DMS153 (cell line): Measurements from ENCODE around the gene SLIT3.

Source experiments
- DNase-seq: peaks from one replicate; lab custom pipeline; 2025; lab: John Stamatoyannopoulos, UW

The SLIT3 gene

DNA sequence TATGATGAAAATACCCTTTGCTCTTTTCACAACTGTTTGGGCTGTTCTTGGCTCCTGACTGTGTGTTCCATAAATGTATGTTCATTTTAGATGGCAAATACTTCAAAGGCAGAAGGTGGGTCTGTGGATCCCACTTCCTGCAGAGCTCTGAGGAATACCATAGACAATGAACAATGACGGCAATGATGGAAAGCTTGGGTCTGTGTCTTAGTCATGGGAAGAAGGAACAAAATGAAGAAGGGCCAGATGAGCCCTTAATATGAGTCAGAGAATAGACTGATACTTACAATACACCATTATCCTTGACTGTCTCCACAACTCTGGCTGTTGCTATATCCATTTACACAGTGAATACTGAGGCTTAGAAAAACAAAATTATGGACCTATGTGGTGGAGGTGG, 126.0 kb downstream of the SLIT3 start:
- no peak for DNase-seq

DNA sequence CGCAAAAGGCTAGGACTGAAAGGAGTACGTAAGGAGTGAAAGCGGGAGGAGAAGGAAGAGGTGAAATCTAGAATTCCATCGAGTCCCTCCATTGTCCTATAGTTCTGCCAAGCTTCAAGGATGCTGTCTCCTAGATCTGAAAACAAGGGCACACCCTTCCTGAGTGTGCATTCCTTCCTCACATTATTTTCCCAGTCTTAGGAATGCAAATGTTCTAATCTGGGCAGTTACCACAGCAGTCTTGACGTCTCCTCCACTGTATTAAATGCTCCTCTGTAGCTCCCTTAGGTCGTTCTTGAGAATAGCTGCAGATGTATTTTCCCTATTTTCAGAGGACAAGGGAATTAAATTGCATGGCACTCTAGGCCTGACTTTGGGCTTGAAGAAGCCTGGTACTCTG, 127.6 kb downstream of the SLIT3 start:
- DNase-seq: no peak

GRCh38 chr5:169171515-169171914, 129.4 kb downstream of the SLIT3 start:
- no peak for DNase-seq

DNA sequence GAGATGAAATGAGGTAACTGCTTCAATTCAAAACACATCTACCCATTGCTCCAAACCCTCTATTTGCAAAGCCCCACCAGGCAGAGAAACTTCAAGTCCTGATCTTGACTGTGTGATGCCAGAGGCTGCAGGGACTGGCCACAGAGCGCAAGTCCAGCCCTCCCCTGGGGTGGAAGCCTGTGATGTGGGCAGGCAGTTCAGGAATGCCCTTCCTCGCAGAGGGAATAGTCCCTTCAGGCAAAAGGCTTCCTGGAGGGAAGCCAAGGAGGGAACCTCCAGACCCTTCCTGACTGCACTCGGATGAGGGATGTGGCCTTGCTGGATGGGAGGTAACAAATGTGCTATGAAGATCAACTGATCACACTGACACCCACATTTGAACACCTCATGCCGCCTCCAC, 131.2 kb downstream of the SLIT3 start:
- no peak for DNase-seq

GRCh38 chr5:169168280-169168679, 132.7 kb downstream of the SLIT3 start:
- no peak for DNase-seq

DNA sequence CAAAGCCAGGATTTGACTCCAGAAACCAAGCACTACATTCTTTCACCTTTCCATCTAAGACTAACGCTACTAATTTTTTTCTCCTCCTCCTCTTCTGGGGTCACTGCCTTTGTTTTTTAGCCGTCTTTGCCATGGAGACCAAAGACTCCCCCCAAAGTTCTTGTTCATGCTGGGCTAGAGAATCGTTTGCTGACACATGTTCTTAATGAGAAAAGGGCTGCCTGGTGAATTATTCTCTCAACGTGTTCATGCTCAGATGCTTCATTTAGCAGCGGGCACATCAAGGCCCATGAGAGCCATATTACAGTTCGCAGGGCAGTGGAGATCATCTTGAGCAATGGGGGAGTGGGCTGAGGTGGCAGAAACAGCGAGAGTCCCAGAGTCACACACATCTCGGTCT, 134.9 kb downstream of the SLIT3 start:
- no peak for DNase-seq

DNA sequence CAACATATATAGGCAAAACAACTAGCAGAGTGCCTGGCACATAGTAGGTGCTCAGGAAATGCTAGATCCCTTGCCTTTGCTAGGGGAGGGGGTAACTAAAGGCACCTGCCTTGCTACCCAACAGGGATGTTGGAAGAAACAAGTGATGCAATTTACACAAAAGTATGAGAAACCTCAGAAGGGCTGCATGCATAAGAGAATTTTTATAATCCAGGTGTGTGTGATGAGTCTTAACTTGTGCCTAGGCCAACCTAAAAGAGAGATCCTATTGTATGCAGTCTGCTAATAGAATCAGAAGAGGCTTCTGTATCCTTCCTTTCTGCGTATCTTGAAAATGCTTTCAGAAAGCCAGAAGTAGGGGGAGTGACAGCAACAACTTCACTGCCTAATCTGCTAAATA, 135.9 kb downstream of the SLIT3 start:
- DNase-seq: no peak

DNA sequence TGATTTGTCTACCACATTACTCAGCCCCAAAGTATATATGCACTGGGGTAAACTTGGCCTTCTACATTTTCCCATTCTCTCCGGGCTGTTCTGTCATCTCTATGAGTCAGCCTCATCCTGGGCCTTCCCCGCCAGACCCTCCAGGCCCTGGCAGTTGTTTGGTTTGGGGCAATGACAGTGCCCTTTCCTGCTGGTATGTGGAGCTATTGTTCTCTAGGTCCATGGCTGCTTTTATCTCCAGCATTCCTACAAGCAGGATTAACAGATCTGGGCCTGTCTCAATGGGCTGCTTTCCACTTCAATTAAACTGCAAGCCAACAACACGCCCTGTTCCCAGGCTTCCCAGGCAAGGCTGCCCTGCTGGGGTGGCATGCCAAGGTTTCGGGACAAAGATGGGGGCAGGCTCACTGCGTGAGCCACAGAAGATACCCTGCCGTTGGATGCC, 136.4 kb downstream of the SLIT3 start:
- DNase-seq: no peak

GRCh38 chr5:169162407-169162806, 138.5 kb downstream of the SLIT3 start:
- no peak for DNase-seq

- DNase-seq: no peak
Measured at GRCh38 chr5:169161022-169161680, 139.8 kb downstream of the SLIT3 start.

DNA sequence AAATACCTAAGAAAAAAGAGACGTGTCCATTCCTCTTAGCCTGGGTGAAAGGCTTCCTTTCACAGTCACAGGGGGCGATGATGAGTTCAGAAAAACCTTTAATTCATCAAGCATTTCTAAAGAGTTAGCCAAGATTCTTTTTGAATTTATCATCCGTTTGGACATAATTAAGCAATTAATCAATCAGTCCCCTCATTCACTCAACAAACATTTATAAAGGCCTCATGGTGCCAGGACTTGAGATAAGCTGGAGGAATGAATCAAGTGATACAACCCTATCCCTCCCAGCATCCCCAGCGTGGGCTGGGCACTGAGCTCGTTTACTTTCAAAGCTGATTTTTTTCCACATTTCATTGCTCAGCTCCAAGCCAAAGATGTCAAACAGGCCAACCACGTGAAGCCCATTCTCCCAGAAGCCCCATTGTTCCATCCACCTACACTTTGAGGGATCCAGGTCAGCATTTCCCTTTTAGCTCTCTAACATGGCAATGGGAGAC, 140.5 kb downstream of the SLIT3 start:
- DNase-seq: no peak

- no peak for DNase-seq
Measured at GRCh38 chr5:169158764-169159163, 142.2 kb downstream of the SLIT3 start.

DNA sequence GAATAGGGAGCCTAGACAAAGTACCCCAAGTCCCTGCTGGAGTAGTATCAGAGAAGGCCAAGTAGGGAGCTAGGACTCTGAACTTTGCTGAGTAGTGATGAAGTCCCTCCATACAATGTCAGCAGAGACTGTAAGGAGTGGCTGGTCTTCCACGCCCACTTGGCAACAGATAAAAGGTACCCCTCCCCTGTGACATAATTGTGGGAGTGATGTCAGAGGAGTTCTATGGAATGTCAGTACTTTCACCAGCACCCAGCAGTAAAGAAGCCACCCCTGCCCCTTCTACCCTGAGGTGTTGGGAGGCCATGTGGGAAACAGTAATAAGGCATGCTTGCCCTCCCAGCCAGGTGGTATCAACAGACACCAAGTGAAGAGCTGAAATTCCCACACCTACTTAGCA, 143.9 kb downstream of the SLIT3 start:
- no peak for DNase-seq

DNA sequence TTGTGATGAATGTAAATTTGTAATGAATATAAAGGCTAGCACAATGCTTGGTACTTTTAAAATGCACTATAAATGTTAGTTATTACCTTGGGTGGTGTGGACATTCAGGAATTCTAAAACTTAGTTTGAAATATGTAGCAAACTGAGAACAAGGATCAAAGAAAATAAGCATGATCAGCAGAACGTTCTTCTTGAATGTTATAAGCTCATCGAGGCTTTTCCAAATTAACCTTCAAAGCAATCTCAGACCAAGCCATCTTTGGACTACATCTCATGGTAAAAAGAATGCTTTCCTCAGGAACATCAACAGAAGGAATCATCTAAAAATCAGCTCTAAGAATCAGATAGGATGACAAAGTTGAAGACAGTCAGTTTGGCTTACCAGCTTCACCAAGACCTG, 146.3 kb downstream of the SLIT3 start:
- no peak for DNase-seq

- DNase-seq: no peak
Measured at GRCh38 chr5:169153405-169153804, 147.5 kb downstream of the SLIT3 start.

DNA sequence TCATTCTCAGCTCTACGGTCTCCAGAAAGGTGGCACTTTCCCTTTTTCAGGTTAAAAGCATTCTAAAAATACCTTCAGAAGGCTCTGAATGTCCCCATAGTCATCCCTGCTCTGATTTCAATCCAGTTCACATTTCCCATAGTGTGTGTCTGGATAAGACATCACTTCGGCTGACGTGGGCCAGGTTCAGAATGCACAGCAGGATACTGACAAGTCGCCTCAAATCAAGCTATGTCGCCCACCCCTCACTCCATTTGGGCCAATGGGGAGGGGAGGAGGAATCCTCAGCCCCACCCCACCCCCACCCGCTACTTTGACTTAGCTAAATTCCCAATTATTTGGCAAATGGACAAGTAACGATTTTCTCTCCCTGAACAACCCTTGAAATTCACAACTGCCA, 148.0 kb downstream of the SLIT3 start:
- no peak for DNase-seq

DNA sequence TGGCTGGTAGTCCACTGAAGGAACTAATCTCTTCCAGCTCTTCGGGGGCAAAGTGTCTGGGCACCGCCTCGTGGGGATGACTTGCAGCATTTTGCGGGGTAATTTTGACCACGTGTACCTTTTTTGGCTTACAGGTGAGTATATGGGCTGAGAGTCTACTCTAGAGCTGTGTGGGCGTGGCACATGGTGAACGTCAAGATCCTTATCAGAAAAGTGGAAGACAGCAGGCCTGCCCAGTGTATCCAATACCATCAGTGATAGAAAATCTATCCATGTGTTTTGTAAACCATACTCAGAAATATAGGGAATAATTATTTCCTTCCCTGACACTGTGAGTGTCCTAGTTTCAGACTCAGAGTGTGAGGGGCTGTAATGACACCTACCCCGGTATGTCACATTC, 148.5 kb downstream of the SLIT3 start:
- DNase-seq: no peak

DNA sequence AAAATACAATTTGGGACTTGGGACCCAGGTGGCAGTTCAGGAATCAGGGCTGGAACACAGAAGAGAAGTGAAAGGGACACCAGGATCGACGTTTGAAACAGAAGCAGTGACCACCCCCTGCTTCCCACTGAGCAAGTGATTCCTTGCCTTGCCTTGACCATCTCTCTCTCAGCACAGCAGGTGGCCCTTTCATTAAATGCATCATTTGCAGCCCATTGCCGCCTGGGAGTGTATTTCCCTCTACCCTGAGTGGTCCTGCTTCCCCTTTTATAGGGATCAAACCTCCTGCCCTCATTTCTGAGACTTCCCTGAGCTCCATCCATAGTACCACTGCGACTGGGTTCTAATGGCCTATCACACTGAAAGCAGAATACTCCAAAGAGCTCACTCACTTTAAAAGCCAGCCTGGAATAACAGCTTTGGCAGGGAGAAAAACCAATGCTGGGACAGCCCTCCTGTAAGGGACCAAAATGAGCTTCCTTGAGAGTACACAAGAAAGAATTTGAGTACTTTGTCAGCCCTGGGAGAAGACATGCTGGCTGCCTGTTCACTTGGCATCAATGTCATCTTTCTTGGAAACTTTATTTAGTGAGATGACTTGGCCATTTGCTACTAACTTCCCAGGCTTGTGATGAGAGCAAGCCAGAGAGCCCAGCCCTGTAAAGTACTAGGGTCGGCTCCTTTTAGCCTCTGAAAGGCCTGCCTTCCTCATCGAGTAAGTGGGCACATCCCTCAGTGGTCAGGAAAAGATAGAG, 149.7 kb downstream of the SLIT3 start:
- DNase-seq: no peak

- DNase-seq: no peak
Measured at GRCh38 chr5:169150108-169150507, 150.8 kb downstream of the SLIT3 start.

DNA sequence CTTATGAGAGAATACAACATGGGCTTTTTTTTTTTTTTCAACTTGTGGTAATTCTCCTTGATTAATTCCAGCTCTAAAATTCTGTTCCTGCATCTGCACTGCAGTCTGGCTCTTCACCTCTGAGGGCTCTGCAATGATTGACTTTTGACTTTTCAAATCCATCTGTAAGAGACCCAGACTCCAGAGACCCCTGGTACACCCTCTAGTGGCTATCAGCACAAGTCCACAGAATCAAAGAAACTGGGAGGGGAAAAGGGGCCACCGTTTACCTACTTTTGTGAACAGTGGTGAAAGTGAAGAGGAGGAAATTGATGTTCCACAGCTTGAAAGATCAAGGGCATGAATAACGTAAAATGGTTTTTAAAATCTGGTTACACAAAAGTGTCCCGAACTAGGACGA, 151.6 kb downstream of the SLIT3 start:
- no peak for DNase-seq

DNA sequence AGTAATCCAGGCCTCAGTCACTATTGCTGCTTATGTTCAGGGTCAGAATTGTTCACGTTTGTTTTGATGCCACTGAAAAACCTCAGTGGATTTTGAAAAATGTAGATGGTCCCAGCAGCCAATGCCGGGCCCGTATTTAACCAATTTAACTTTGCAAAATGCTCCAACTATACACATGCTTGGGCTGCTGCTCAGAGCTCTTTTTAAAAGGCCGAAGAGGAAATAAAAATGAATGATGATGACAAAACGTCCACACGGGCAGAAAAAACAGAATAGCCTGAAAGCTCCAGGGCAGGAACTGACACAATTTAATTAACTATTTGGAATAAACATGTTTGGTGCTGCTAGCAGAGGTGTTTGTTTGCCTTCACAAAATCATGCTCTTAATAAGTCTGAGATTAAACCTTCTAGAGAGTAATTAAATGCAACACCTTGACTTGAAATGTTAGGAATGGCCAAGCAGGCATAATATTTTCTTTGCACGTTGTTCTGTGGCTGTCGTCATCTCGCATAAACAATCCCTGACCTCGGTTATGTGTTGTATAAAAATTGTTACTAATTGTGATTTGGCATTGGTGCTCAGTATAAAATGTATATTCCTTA, 152.7 kb downstream of the SLIT3 start:
- DNase-seq: no peak

DNA sequence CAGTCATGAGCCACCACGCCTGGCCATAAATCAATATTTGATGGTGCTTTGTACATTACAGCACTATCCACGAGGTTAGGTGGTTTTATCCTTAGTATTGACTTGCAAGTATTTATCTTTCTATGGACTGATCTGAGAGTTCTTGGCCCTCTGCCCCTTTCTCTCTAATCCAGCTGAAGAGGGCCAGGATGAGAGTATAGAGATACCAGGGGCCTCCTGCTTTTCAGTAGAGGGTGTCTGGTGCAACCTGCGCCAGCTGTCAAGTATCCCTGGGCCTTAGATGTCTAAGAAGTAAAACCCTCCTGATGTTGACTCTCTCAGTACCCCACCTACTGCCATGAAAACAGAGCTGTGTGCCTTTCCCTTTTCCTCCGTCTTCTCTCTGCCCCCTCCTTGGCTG, 153.4 kb downstream of the SLIT3 start:
- DNase-seq: no peak

- DNase-seq: no peak
Measured at GRCh38 chr5:169146158-169146557, 154.8 kb downstream of the SLIT3 start.
